ENCODE measurements around the gene MLPH. TPM values are rescaled to one million over a fixed set of nuclear protein-coding genes. Genes with fewer than 3 reads are reported as not detected.

The MLPH gene
- total and polyA plus RNA-seq, 4 donors: 1.6 to 25.9 (median 22.3) TPM

DNA sequence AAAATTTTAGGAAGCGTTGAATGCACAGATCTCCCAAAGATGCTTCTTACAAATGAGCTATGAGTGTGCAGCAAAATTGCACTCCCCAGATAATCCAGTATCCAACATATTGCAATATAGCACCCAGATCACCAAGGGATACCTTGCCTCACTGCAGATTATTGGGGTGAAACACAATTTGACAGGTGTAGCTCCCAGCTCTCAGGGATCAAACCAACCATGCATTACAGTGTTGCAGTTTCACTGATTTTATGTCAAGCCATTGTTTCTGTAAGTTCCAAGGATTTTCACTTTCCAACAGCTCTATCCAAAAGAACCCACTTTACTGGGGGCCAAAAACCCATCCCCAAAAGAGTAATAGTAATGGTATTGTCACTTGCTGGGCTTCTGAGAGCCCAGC, 68.5 kb downstream of the MLPH start:
- peaks cover 3 to 6% (median 3%) of the 10 kb centered on the region in 4 donors for H3K9me3 ChIP-seq (ENCODE audit: control insufficient read depth in 4 of 4, low read length in 3 of 4)
- no peak overlapping the region for H3K27ac ChIP-seq (ENCODE audit: low read depth in 1 of 2, low read length in 2 of 2)
- peaks cover 0 to 17% (median 10%) of the 10 kb centered on the region in 4 donors for H3K4me1 ChIP-seq (ENCODE audit: control insufficient read depth in 4 of 4, insufficient read depth in 4 of 4, low read length in 3 of 4)
- H3K36me3 ChIP-seq (ENCODE audit: control insufficient read depth in 4 of 4, insufficient read depth in 3 of 4, low read depth in 1 of 4, low read length in 3 of 4): peaks cover 5 to 15% (median 12%) of the 10 kb centered on the region in 4 donors
- WGBS: 95% methylated on average over 1 of the region's 1 CpG
- H3K27me3 ChIP-seq (ENCODE audit: control insufficient read depth in 4 of 4, insufficient read depth in 4 of 4, low read length in 3 of 4): no peaks in the 10 kb centered on the region
- TF ChIP-seq, protein P1, sequence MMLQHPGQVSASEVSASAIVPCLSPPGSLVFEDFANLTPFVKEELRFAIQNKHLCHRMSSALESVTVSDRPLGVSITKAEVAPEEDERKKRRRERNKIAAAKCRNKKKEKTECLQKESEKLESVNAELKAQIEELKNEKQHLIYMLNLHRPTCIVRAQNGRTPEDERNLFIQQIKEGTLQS (IDR thresholded peaks at IDR 0.05): no peak
- no peak for TF ChIP-seq HNF4A (conservative IDR thresholded peaks at IDR 0.05)
- no peak overlapping the region for H3K4me3 ChIP-seq (ENCODE audit: low read depth in 1 of 3, low read length in 3 of 3)
- no peak overlapping the region for H3K9ac ChIP-seq (ENCODE audit: low read depth in 1 of 2, low read length in 2 of 2)
- DNase-seq (ENCODE audit: low spot score): no peak

DNA sequence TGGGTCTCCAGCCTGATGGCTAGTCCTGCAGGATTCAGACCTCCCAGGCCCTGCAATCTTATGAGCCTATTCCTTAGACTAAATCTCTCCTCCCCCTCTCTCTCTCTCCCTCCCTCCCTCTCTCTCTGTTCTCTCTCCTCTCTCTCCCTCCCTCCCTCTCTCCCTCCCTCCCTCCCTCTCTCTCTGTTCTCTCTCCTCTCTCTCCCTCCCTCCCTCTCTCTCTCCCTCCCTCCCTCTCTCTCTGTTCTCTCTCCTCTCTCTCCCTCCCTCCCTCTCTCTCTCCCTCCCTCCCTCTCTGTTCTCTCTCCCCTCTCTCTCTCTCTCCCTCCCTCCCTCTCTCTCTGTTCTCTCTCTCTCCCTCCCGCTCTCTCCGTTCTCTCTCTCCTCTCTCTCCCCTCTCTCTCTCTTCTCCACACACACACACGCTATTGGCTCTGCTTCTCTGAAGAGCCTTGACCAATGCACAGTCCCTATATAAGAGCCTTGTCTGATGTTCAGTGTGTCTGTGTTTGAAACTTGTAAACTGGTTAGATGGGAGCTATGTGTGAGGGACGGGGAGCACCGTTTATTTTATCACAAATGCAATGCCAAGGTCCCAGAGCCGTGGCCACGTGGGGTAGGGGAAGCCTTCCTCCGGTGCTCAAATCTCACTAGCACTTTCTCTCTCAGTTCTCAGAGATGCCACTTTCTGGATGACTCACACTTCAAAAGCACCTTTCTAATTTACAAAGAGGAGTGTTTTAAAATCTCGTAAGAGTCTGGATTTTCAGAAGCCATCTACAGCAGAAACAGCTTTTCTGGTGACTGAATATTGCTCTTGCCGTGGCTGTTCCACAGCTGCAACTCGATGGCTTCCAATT, 70.0 kb downstream of the MLPH start:
- WGBS: 80% methylated on average over 11 of the region's 11 CpGs

More for the DNA sequence above, 70.0 kb downstream of the MLPH start:
- Histone ChIP-seq H3K27ac (ENCODE audit: low read depth in 1 of 2, low read length in 2 of 2) (no peak overlapping the region), H3K27me3 (ENCODE audit: control insufficient read depth in 4 of 4, insufficient read depth in 4 of 4, low read length in 3 of 4) (no peaks in the 10 kb centered on the region), H3K4me3 (ENCODE audit: low read depth in 1 of 3, low read length in 3 of 3) (no peak overlapping the region), H3K36me3 (ENCODE audit: control insufficient read depth in 4 of 4, insufficient read depth in 3 of 4, low read depth in 1 of 4, low read length in 3 of 4) (peaks cover 5 to 15% (median 12%) of the 10 kb centered on the region in 4 donors), H3K9me3 (ENCODE audit: control insufficient read depth in 4 of 4, low read length in 3 of 4) (peaks cover 3 to 6% (median 3%) of the 10 kb centered on the region in 4 donors), H3K4me1 (ENCODE audit: control insufficient read depth in 4 of 4, insufficient read depth in 4 of 4, low read length in 3 of 4) (peaks cover 0 to 8% (median 5%) of the 10 kb centered on the region in 4 donors), H3K9ac (ENCODE audit: low read depth in 1 of 2, low read length in 2 of 2) (no peak overlapping the region)
- TF ChIP-seq, protein P2, sequence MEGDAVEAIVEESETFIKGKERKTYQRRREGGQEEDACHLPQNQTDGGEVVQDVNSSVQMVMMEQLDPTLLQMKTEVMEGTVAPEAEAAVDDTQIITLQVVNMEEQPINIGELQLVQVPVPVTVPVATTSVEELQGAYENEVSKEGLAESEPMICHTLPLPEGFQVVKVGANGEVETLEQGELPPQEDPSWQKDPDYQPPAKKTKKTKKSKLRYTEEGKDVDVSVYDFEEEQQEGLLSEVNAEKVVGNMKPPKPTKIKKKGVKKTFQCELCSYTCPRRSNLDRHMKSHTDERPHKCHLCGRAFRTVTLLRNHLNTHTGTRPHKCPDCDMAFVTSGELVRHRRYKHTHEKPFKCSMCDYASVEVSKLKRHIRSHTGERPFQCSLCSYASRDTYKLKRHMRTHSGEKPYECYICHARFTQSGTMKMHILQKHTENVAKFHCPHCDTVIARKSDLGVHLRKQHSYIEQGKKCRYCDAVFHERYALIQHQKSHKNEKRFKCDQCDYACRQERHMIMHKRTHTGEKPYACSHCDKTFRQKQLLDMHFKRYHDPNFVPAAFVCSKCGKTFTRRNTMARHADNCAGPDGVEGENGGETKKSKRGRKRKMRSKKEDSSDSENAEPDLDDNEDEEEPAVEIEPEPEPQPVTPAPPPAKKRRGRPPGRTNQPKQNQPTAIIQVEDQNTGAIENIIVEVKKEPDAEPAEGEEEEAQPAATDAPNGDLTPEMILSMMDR (IDR thresholded peaks at IDR 0.05; ENCODE audit: low read depth, low read length, missing input control): no peak
- TF ChIP-seq EGR1 (IDR thresholded peaks at IDR 0.05; ENCODE audit: low read depth in 2 of 2) (no peak), JUND (IDR thresholded peaks at IDR 0.05) (no peak), FOXA2 (IDR thresholded peaks at IDR 0.05) (no peak), HNF4A (conservative IDR thresholded peaks at IDR 0.05) (no peak), TAF1 (conservative IDR thresholded peaks at IDR 0.05) (no peak), SP1 (IDR thresholded peaks at IDR 0.05) (no peak), HNF4G (IDR thresholded peaks at IDR 0.05) (no peak), NR2F2 (IDR thresholded peaks at IDR 0.05) (no peak)
- TF ChIP-seq, protein P3, sequence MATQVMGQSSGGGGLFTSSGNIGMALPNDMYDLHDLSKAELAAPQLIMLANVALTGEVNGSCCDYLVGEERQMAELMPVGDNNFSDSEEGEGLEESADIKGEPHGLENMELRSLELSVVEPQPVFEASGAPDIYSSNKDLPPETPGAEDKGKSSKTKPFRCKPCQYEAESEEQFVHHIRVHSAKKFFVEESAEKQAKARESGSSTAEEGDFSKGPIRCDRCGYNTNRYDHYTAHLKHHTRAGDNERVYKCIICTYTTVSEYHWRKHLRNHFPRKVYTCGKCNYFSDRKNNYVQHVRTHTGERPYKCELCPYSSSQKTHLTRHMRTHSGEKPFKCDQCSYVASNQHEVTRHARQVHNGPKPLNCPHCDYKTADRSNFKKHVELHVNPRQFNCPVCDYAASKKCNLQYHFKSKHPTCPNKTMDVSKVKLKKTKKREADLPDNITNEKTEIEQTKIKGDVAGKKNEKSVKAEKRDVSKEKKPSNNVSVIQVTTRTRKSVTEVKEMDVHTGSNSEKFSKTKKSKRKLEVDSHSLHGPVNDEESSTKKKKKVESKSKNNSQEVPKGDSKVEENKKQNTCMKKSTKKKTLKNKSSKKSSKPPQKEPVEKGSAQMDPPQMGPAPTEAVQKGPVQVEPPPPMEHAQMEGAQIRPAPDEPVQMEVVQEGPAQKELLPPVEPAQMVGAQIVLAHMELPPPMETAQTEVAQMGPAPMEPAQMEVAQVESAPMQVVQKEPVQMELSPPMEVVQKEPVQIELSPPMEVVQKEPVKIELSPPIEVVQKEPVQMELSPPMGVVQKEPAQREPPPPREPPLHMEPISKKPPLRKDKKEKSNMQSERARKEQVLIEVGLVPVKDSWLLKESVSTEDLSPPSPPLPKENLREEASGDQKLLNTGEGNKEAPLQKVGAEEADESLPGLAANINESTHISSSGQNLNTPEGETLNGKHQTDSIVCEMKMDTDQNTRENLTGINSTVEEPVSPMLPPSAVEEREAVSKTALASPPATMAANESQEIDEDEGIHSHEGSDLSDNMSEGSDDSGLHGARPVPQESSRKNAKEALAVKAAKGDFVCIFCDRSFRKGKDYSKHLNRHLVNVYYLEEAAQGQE (IDR thresholded peaks at IDR 0.05): no peak
- TF ChIP-seq, protein P4, sequence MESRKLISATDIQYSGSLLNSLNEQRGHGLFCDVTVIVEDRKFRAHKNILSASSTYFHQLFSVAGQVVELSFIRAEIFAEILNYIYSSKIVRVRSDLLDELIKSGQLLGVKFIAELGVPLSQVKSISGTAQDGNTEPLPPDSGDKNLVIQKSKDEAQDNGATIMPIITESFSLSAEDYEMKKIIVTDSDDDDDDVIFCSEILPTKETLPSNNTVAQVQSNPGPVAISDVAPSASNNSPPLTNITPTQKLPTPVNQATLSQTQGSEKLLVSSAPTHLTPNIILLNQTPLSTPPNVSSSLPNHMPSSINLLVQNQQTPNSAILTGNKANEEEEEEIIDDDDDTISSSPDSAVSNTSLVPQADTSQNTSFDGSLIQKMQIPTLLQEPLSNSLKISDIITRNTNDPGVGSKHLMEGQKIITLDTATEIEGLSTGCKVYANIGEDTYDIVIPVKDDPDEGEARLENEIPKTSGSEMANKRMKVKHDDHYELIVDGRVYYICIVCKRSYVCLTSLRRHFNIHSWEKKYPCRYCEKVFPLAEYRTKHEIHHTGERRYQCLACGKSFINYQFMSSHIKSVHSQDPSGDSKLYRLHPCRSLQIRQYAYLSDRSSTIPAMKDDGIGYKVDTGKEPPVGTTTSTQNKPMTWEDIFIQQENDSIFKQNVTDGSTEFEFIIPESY (IDR thresholded peaks at IDR 0.05): no peak
- no peak for DNase-seq (ENCODE audit: low spot score)
